Aorta (tissue), 5 donors: ENCODE data around the gene SLC22A23. TPM values are rescaled to one million over a fixed set of nuclear protein-coding genes. Genes with fewer than 3 reads are reported as not detected.

Experiments
- ATAC-seq: fragments of 200-7000 bp; cut with Tn5 transposase; one replicate; pipeline ENCODE4 v1.9.1; 2022; ENCODE audit warnings: moderate library complexity; ENCODE audit not compliant: low FRiP score
- DNase-seq, 2 donors: peaks; one replicate each; pipeline ENCODE4 v3.0.0-alpha.2; 2020
- H3K27ac ChIP-seq, 2 donors: one replicate each; pipeline ENCODE4 v1.5.1; 2013; ENCODE audit warnings: low read length in 2 of 2, mild to moderate bottlenecking in 2 of 2, moderate library complexity in 2 of 2, control low read depth in 1 of 2, inconsistent platforms in 1 of 2, low read depth in 1 of 2
- H3K27me3 ChIP-seq, 2 donors: one replicate each; pipeline ENCODE4 v1.6.1; 2013; ENCODE audit warnings: control low read depth in 1 of 2, low read length in 1 of 2, mild to moderate bottlenecking in 1 of 2, moderate library complexity in 1 of 2; ENCODE audit not compliant: insufficient read depth in 2 of 2, control insufficient read depth in 1 of 2
- H3K36me3 ChIP-seq, 2 donors: one replicate each; pipeline ENCODE4 v1.6.1; 2013; ENCODE audit warnings: control low read depth in 1 of 2, low read length in 1 of 2, mild to moderate bottlenecking in 1 of 2; ENCODE audit not compliant: insufficient read depth in 2 of 2, control insufficient read depth in 1 of 2
- H3K4me1 ChIP-seq, 2 donors: one replicate each; pipeline ENCODE4 v1.6.1; 2013; ENCODE audit warnings: low read length in 2 of 2, control low read depth in 1 of 2, mild to moderate bottlenecking in 1 of 2, moderate library complexity in 1 of 2; ENCODE audit not compliant: insufficient read depth in 2 of 2, control insufficient read depth in 1 of 2
- H3K4me3 ChIP-seq, 2 donors: one replicate each; pipeline ENCODE4 v1.5.1; 2013; ENCODE audit warnings: low read length in 2 of 2, control low read depth in 1 of 2, mild to moderate bottlenecking in 1 of 2
- H3K9me3 ChIP-seq: one replicate; pipeline ENCODE4 v1.6.1; 2013; ENCODE audit warnings: mild to moderate bottlenecking, low read length; ENCODE audit not compliant: control insufficient read depth
- WGBS, 2 donors: extraction: QIAGEN DNeasy Blood & Tissue Kit; methylation state at CpG; one replicate each; pipeline ENCODE4 v1.1.7; 2013; 5-methylcytosine and 5-hydroxymethylcytosine counted together
- intact Hi-C, 2 donors: fragments of 100-400 bp; cut with DNase I; formaldehyde crosslinking; loops; one replicate each; pipeline versions ENCODE4 v1.14.2 to v1.15.0; 2022
- polyA plus RNA-seq, 2 donors: library from polyadenylated mRNA; stranded (reverse); fragments of 200-250 nt; gene quantifications; one replicate each; pipeline ENCODE4 v1.2.3, GENCODE V29; 2013
- total RNA-seq, 2 donors: library from RNA; stranded (reverse); fragmentation: NEBNext Ultra II Directional; extraction: Animal tissue kit (Norgen Biotek cat#: 25700); gene quantifications; one replicate each; pipeline ENCODE4 v1.2.1, GENCODE V29; 2021
- donor health status: healthy with polysubstance abuse.
- donor health status: Bipolar disorder and iron deficiency.
- donor health status: DM: no; HTN: no; CAD: no.
- donor health status: DM: no; HTN: no; CAD: no.
- donor health status: DM: yes; HTN: yes; CAD: no.

SLC22A23 gene
- total and polyA plus RNA-seq, 4 donors, result 1.5 to 9.4 (median 4.3) TPM

DNA sequence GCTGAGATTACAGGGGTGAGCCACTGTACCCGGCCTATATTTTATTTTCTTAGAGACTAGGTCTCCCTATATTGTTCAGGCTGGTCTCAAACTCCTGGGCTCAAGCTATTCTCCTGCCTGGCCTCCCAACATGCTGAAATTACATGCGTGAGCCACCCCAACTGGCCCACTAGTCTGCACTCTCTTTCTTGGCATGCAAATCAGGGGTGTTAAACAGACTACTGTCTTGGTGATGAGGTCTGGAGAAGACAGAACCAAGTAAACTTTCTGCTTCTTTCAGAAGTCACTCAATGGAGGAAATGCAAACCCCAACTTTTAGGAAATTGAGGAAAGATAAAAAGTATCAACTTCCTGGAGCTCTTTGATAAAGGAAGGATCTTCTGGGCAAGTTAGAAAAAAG, 221.4 kb downstream of the SLC22A23 start:
- DNase-seq, result no peak
- Histone ChIP-seq H3K4me1 (no peaks in the 10 kb centered on the region), H3K27me3 (peaks cover 0 to 2% of the 10 kb centered on the region in 2 donors), H3K36me3 (no peaks in the 10 kb centered on the region), H3K9me3 (no peaks in the 10 kb centered on the region), H3K27ac (no peak overlapping the region), H3K4me3 (no peak overlapping the region)
- intact Hi-C loops, result no loop called here
- WGBS, 2 donors, result 96% methylated on average over 2 of the region's 2 CpGs
- no peak for ATAC-seq

DNA sequence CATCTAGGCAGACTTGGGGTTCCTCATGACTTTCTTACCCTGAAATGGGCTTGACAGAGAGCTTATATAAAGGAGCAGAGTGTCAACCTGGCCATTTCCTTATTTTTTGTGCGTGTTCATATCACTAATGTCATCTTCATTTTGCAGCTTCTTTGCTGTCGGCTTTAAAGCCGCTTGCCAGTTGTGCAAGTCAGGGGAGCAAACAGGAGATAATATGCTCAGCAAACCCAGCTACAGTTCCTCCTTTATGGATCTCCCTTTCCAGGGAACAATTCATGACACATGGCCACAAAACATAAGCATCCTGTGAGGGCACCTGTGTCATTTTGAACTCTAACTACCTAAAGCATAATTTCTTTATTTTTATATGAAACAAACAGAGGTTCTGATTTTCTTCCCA, 222.9 kb downstream of the SLC22A23 start:
- Histone ChIP-seq H3K4me1 (no peaks in the 10 kb centered on the region), H3K9me3 (no peaks in the 10 kb centered on the region), H3K27me3 (peaks cover 0 to 2% of the 10 kb centered on the region in 2 donors), H3K27ac (no peak overlapping the region), H3K36me3 (no peaks in the 10 kb centered on the region), H3K4me3 (no peak overlapping the region)
- ATAC-seq, result no peak
- intact Hi-C loops, result loop anchor here (5.0 kb wide), 2 partner anchors 72 to 77 kb away; partner anchors contain the start of gene TUBB2A (in 1 of the 2)
- no peak for DNase-seq
- 93 to 97% methylated on average over 3 of the region's 3 CpGs for WGBS, 2 donors

DNA sequence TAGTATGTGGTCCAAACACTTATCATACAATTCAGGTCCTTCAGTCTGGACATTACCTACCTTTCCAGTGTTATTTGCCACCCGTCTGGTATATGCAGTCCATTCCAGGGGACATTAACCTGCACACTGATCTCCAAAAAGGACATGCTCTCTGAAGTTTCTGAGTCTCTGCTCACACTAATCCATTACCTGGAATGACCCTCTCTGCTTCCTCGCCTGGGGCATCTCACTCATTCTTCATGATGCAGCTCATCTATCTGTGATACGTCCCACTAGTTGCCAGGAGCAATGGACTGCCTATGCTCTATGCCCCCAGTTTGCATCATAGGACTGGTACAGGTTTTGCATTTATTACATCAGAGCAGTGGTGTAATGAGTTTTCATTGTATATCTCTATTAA, 223.5 kb downstream of the SLC22A23 start:
- ATAC-seq, result no peak
- DNase-seq, result no peak
- H3K9me3 ChIP-seq, result no peaks in the 10 kb centered on the region
- H3K36me3 ChIP-seq, result no peaks in the 10 kb centered on the region
- 88 to 91% methylated on average over 3 of the region's 3 CpGs for WGBS, 2 donors
- H3K4me3 ChIP-seq, result no peak overlapping the region
- intact Hi-C loops, result loop anchor here (5.0 kb wide), 2 partner anchors 71 to 76 kb away; partner anchors contain the start of gene TUBB2A (in 1 of the 2)
- peaks cover 0 to 2% of the 10 kb centered on the region in 2 donors for H3K27me3 ChIP-seq
- H3K4me1 ChIP-seq, result no peaks in the 10 kb centered on the region
- H3K27ac ChIP-seq, result no peak overlapping the region

DNA sequence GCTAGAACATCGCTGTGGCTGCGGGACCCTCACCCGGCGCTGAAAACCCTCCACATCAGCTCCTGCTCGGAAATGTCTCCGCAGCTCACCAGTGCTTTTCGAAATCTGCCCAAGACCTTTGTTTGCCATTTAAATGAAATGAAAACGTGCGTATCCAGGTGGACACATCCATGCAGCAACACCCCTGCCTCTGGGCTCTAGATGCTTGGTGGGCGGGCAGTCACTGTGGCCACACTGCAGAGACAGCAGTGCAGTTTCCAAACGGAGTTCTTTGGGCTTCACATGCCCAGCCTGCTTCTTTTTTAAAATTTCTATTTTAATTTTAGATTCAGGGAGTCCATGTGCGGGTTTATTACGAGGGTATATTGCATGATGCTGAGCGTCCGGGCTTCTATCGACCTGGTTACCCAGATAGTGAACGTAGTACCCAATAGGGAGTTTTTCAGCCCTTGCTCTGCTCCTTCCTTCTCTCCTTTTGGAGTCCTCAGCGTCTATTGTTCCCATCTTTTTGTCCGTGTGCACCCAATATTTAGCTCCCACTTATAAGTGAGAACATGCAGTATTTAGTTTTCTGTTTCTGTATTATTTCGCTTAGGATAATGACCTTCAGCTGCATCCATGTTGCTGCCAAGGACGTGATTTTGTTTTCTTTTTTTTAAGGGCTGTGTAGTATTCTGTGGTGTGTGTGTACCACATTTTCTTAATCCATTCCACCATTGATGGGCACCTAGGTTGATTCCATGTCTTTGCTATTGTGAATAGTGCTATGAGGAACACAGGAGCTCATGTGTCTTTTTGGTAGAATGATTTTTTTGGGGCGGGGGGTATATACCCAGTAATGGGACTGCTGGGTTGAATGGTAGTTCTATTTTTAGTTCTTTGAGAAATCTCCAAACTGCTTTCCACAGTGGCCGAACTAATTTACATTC, 224.6 kb downstream of the SLC22A23 start:
- no peak for DNase-seq
- 17 to 20% methylated on average over 23 of the region's 23 CpGs for WGBS, 2 donors
- no peak for ATAC-seq
- H3K27me3 ChIP-seq, result peaks cover 0 to 2% of the 10 kb centered on the region in 2 donors
- no peaks in the 10 kb centered on the region for H3K4me1 ChIP-seq
- no peaks in the 10 kb centered on the region for H3K9me3 ChIP-seq
- no peaks in the 10 kb centered on the region for H3K36me3 ChIP-seq
- intact Hi-C loops, result loop anchor here (5.0 kb wide), 2 partner anchors 70 to 75 kb away; partner anchors contain the start of gene TUBB2A (in 1 of the 2)
- peak overlapping the region; percentile 9 to 29 for H3K4me3 ChIP-seq
- no peak overlapping the region for H3K27ac ChIP-seq

DNA sequence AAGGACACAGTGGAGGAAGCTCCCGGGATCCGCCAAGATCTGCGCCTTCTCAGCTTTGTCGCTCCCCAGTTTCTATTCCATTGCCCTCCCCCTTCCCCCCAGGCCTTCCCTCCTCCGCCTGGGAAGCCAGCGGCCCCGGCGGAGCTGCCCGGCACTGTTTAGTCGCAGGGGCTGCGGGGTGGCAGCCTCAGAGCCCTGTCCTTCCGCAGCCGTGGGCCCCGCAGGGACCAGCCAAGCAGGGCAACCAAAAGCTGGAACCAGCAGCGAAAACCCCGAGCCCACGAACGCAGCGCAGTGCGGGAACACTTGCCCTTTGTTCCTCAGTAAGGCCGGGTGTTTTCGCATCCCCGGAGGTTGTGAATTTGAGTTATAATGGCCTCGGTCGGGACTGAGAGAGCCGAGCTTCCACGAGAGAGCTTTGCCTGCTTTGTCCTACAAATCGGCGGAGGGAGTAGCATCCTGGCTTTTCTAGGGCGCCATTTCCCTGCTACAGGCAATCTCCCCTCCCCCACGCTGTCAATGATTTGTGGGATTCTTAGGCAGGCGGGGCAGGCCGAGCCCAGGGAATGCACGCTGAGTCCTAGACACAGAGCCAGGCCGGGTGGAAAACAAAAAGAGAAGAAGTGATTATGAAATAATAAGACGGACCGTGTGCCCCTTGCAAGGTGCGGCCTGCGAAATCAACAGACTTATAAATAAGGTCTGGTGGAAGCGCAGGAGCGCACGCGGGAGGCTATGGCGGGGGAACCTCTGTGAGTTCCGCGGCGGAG, 225.4 kb downstream of the SLC22A23 start:
- Histone ChIP-seq H3K27me3 (peaks cover 0 to 2% of the 10 kb centered on the region in 2 donors), H3K4me1 (no peaks in the 10 kb centered on the region), H3K4me3 (peak overlapping the region; percentile 9 to 29), H3K36me3 (no peaks in the 10 kb centered on the region), H3K27ac (no peak overlapping the region), H3K9me3 (no peaks in the 10 kb centered on the region)
- ATAC-seq (peak; percentile 79), DNase-seq (peak in 1 of 2 donors; percentile 75)
- intact Hi-C loops, result loop anchor here (5.0 kb wide), 2 partner anchors 69 to 74 kb away; partner anchors contain the start of gene TUBB2A (in 1 of the 2)
- 0% methylated on average over 47 of the region's 47 CpGs for WGBS, 2 donors

DNA sequence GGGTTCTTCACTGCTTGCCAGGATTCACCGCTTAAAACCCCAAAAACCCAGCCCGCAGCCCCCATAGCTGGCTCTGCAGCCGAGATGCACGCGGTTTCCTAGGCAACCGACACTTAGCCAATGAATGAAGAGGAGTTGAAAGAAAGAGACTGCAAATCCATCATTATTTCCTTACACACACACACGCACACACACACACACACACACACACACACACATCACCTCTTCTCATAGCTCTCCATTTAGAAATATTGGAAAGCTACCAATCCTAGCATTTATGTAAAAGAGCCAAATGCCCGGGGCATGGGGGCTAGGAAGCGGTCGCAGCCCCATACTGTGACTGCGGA, 226.0 kb downstream of the SLC22A23 start:
- no peak for DNase-seq
- peak overlapping the region; percentile 9 to 29 for H3K4me3 ChIP-seq
- H3K36me3 ChIP-seq, result no peaks in the 10 kb centered on the region
- no peak for ATAC-seq
- intact Hi-C loops, result loop anchor here (5.0 kb wide), 2 partner anchors 69 to 74 kb away; partner anchors contain the start of gene TUBB2A (in 1 of the 2)
- peaks cover 0 to 2% of the 10 kb centered on the region in 2 donors for H3K27me3 ChIP-seq
- H3K4me1 ChIP-seq, result no peaks in the 10 kb centered on the region
- no peak overlapping the region for H3K27ac ChIP-seq
- H3K9me3 ChIP-seq, result no peaks in the 10 kb centered on the region
- 2% methylated on average over 11 of the region's 11 CpGs for WGBS, 2 donors

DNA sequence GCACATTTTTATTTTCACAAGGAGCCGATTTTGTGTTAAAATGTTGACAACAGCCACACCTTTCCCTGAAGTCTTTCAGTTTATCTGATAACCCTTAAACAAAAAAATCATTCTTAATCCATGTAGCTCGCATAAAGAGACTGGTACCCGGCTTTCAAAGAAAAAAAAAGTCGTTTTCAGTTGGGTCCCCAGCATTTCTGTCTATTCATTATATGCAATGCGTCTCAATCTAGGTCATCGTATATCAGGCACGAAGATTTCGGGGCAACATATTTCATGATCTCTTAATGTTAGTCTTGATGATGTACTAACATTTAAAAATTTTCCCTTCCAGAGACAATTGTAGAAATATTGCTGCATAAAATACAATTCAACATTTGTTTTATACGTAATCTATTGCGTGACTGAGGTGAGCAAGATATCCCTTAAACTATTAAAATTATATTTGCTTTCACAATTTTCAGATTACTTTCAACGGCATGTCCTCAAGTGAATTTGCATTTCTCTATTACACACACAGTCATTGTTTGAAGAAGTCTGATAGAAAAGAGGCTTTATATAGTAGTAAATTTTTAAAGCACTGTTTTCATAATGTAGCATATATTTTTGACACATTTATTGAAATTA, 226.5 kb downstream of the SLC22A23 start:
- no peak for DNase-seq
- Histone ChIP-seq H3K27ac (no peak overlapping the region), H3K4me3 (no peak overlapping the region), H3K36me3 (no peaks in the 10 kb centered on the region), H3K4me1 (no peaks in the 10 kb centered on the region), H3K9me3 (no peaks in the 10 kb centered on the region), H3K27me3 (peaks cover 0 to under 1% of the 10 kb centered on the region in 2 donors)
- intact Hi-C loops, result loop anchor here (5.0 kb wide), 2 partner anchors 68 to 73 kb away; partner anchors contain the start of gene TUBB2A (in 1 of the 2)
- WGBS, 2 donors, result 21 to 22% methylated on average over 11 of the region's 11 CpGs
- no peak for ATAC-seq

DNA sequence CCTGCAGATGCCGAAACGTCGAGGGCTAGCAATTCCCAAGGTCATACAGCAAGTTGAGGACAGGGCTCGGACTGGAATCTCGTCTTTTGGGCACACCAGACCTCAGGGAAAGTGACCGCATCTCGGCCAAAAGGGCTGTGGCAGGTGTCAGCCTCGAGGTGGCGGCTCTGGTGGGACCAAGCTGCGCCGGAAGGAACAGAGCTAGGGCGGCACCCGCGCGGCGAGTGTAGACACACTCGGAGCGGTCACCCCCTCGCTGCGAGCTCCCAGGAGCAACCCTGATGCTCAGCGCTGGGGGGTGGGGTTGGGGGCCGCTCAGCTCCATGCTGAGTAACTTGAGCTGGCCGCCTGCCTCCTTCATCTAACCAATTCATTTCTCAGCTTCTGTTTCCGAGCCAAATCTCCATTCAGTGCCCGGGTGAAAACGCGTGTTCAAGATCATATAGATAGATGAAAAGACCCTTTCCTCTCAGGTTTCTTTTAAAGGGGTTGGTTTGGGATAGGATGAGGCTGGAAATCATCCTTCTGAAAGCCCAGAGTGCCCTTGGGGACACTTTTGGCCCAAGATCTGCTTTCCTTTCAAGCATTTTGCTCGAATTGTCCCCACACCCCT, 227.2 kb downstream of the SLC22A23 start:
- WGBS, 2 donors, result 16 to 18% methylated on average over 28 of the region's 28 CpGs
- intact Hi-C loops, result loop anchor here (5.0 kb wide), 2 partner anchors 67 to 72 kb away; partner anchors contain the start of gene TUBB2A (in 1 of the 2)
- Histone ChIP-seq H3K36me3 (no peaks in the 10 kb centered on the region), H3K9me3 (no peaks in the 10 kb centered on the region), H3K27ac (no peak overlapping the region), H3K4me3 (no peak overlapping the region), H3K27me3 (no peaks in the 10 kb centered on the region), H3K4me1 (no peaks in the 10 kb centered on the region)
- ATAC-seq, result no peak
- DNase-seq, result no peak
